H1 (cell line): ENCODE data around the gene HCAR1. TPM values are rescaled to one million over a fixed set of nuclear protein-coding genes. Genes with fewer than 3 reads are reported as not detected.

ENCODE experiments used
- CTCF ChIA-PET: fragments of 300-600 bp; sonication (Branson Sonifier 250); formaldehyde crosslinking; loops from one replicate; lab custom pipeline; 2021; ENCODE audit not compliant: partially characterized antibody; lab: Charles Lee
- POLR2A ChIA-PET: fragments of 300-600 bp; sonication (Branson Sonifier 250); formaldehyde crosslinking; loops from one replicate; lab custom pipeline; 2021; ENCODE audit warnings: inconsistent platforms; ENCODE audit not compliant: partially characterized antibody; lab: Charles Lee
- DNase-seq, 2 experiments: peaks; one replicate each; pipeline versions ENCODE4 v3.0.0 to v3.0.0-alpha.2; 2010 to 2022; ENCODE audit warnings: low spot score in 2 of 2, low read depth in 1 of 2, mixed read lengths in 1 of 2
- FAIRE-seq: peaks from 2 replicates; lab custom pipeline; 2011; peaks lifted over from hg19 to GRCh38; lab: Jason Lieb, UNC
- H2AFZ ChIP-seq: 2 replicates; pipeline ENCODE4 v1.8.1; 2012; ENCODE audit warnings: low read length, inconsistent platforms
- H2AK5ac ChIP-seq: 2 replicates; pipeline ENCODE4 v1.6.1; 2013; ENCODE audit warnings: low read depth, low read length
- H2BK120ac ChIP-seq: replicated peaks from 2 replicates; pipeline ENCODE3; 2013; ENCODE audit warnings: low read depth, low read length, inconsistent platforms
- H2BK12ac ChIP-seq: 2 replicates; pipeline ENCODE4 v1.6.1; 2013; ENCODE audit warnings: low read depth, low read length
- H2BK15ac ChIP-seq: 2 replicates; pipeline ENCODE4 v1.6.1; 2013; ENCODE audit warnings: low read length
- H2BK20ac ChIP-seq: 2 replicates; pipeline ENCODE4 v1.6.1; 2013; ENCODE audit warnings: low read length
- H2BK5ac ChIP-seq: 2 replicates; pipeline ENCODE4 v1.6.1; 2013; ENCODE audit warnings: low read depth, low read length
- H3K14ac ChIP-seq: 2 replicates; pipeline ENCODE4 v1.6.1; 2013; ENCODE audit warnings: inconsistent platforms; ENCODE audit not compliant: insufficient read length
- H3K18ac ChIP-seq: 2 replicates; pipeline ENCODE4 v1.6.1; 2013; ENCODE audit warnings: low read length; ENCODE audit errors: extremely low read depth
- H3K23ac ChIP-seq: 2 replicates; pipeline ENCODE4 v1.6.1; 2013; ENCODE audit warnings: inconsistent platforms; ENCODE audit not compliant: insufficient read length
- H3K23me2 ChIP-seq: 2 replicates; pipeline ENCODE4 v1.6.1; 2013; ENCODE audit warnings: low read depth, low read length
- H3K27ac ChIP-seq: 2 replicates; pipeline ENCODE4 v1.6.1; 2011; ENCODE audit warnings: low read depth, low read length, inconsistent platforms
- H3K27me3 ChIP-seq, 4 experiments: replicated peaks in 1 of 4; 1 replicate in 1 of 4; 2 replicates in 3 of 4; pipeline versions ENCODE4 v1.6.1 to v1.8.1; 2011 to 2013; ENCODE audit warnings: low read length in 3 of 4, mild to moderate bottlenecking in 3 of 4, inconsistent platforms in 2 of 4, mixed read lengths in 2 of 4, moderate library complexity in 1 of 4; ENCODE audit not compliant: control insufficient read depth in 3 of 4, insufficient read depth in 3 of 4; ENCODE audit errors: extremely low read depth in 1 of 4
- H3K36me3 ChIP-seq, 4 experiments: 2 replicates each; pipeline versions ENCODE4 v1.6.1 to v1.8.1; 2011 to 2013; ENCODE audit warnings: mild to moderate bottlenecking in 4 of 4, low read length in 3 of 4, moderate library complexity in 2 of 4, control low read depth in 1 of 4, inconsistent platforms in 1 of 4; ENCODE audit not compliant: insufficient read depth in 4 of 4, control insufficient read depth in 2 of 4
- H3K4ac ChIP-seq: replicated peaks from 2 replicates; pipeline ENCODE3; 2013; ENCODE audit warnings: low read length, low read depth, mixed read lengths, inconsistent platforms; ENCODE audit not compliant: insufficient read length
- H3K4me1 ChIP-seq, 4 experiments: replicated peaks in 1 of 4; 1 replicate in 1 of 4; 2 replicates in 3 of 4; pipeline versions ENCODE4 v1.6.1 to v1.8.1; 2011 to 2013; ENCODE audit warnings: low read length in 3 of 4, inconsistent platforms in 2 of 4, mixed read lengths in 1 of 4; ENCODE audit not compliant: insufficient read depth in 4 of 4, control insufficient read depth in 3 of 4
- H3K4me2 ChIP-seq, 2 experiments: 2 replicates each; pipeline versions ENCODE4 v1.6.1 to v1.8.1; 2011 to 2013; ENCODE audit warnings: low read depth in 2 of 2, low read length in 2 of 2, control low read depth in 1 of 2, inconsistent platforms in 1 of 2, mild to moderate bottlenecking in 1 of 2; ENCODE audit not compliant: insufficient read depth in 1 of 2
- H3K4me3 ChIP-seq, 4 experiments: fragments of 200-600, 300-600 bp in 1 of 4; sonication (generic), shearing (Covaris generic), sonication (Bioruptor Twin) in 1 of 4; 2 replicates each; pipeline versions ENCODE4 v1.5.1 to v1.8.1; 2011 to 2016; ENCODE audit warnings: low read length in 4 of 4, low read depth in 3 of 4, control low read depth in 2 of 4, inconsistent platforms in 2 of 4, mild to moderate bottlenecking in 2 of 4, mixed read lengths in 1 of 4, moderate library complexity in 1 of 4; ENCODE audit not compliant: insufficient read depth in 2 of 4; ENCODE audit errors: extremely low read depth in 1 of 4
- H3K56ac ChIP-seq: replicated peaks from 2 replicates; pipeline ENCODE3; 2013; ENCODE audit warnings: low read depth, mild to moderate bottlenecking, mixed read lengths, low read length, inconsistent platforms; ENCODE audit not compliant: insufficient read length
- H3K79me1 ChIP-seq: 2 replicates; pipeline ENCODE4 v1.6.1; 2013; ENCODE audit warnings: low read depth, low read length, control low read depth
- H3K79me2 ChIP-seq, 2 experiments: 2 replicates each; pipeline versions ENCODE4 v1.6.1 to v1.8.1; 2012 to 2013; ENCODE audit warnings: low read length in 2 of 2, mild to moderate bottlenecking in 2 of 2, inconsistent platforms in 1 of 2; ENCODE audit not compliant: insufficient read depth in 2 of 2, control insufficient read depth in 1 of 2
- H3K9ac ChIP-seq, 4 experiments: replicated peaks in 1 of 4; 1 replicate in 1 of 4; 2 replicates in 3 of 4; pipeline versions ENCODE4 v1.6.1 to v1.8.1; 2011 to 2013; ENCODE audit warnings: low read depth in 3 of 4, low read length in 3 of 4, control low read depth in 2 of 4, mild to moderate bottlenecking in 2 of 4, moderate library complexity in 2 of 4, inconsistent platforms in 1 of 4; ENCODE audit errors: extremely low read depth in 1 of 4
- H3K9me3 ChIP-seq, 2 experiments: 2 replicates each; pipeline versions ENCODE4 v1.6.1 to v1.8.1; 2012 to 2013; ENCODE audit warnings: mild to moderate bottlenecking in 2 of 2, moderate library complexity in 2 of 2, control low read depth in 1 of 2, inconsistent platforms in 1 of 2, low read depth in 1 of 2, low read length in 1 of 2, mixed read lengths in 1 of 2; ENCODE audit not compliant: insufficient read depth in 2 of 2
- H4K20me1 ChIP-seq, 2 experiments: replicated peaks in 1 of 2; 2 replicates each; pipeline versions ENCODE3 to v1.8.1; 2011 to 2013; ENCODE audit warnings: inconsistent platforms in 2 of 2, low read length in 2 of 2, mild to moderate bottlenecking in 1 of 2; ENCODE audit not compliant: insufficient read depth in 2 of 2, control insufficient read depth in 1 of 2
- H4K5ac ChIP-seq: 2 replicates; pipeline ENCODE4 v1.6.1; 2013; ENCODE audit warnings: low read length, low read depth, mixed read lengths, inconsistent platforms; ENCODE audit not compliant: insufficient read length
- H4K8ac ChIP-seq: 2 replicates; pipeline ENCODE4 v1.8.0; 2013; ENCODE audit warnings: mild to moderate bottlenecking, moderate library complexity, low read length, inconsistent platforms; ENCODE audit not compliant: insufficient read depth; ENCODE audit errors: extremely low read depth
- H4K91ac ChIP-seq: replicated peaks from 2 replicates; pipeline ENCODE3; 2013; ENCODE audit warnings: low read length, mixed read lengths, inconsistent platforms; ENCODE audit not compliant: insufficient read length
- EZH2 ChIP-seq: fragments of 200-600 bp; sonication (generic); IDR thresholded peaks from 2 replicates; pipeline ENCODE4 v1.7.1; 2012; ENCODE audit warnings: low read depth, mild to moderate bottlenecking, moderate library complexity, low read length, inconsistent platforms; ENCODE audit not compliant: severe bottlenecking
- WGBS, 2 experiments: shearing (Covaris generic) in 1 of 2; methylation state at CpG; one replicate each; pipeline versions ENCODE4 v1.1.6 to v1.1.7; 2013 to 2015; ENCODE audit warnings: low lambda C conversion rate in 2 of 2, mixed read lengths in 2 of 2, inconsistent platforms in 1 of 2, low coverage in 1 of 2, missing lambda C conversion rate in 1 of 2; ENCODE audit not compliant: insufficient replicate concordance in 2 of 2, insufficient coverage in 1 of 2, insufficient read length in 1 of 2; ENCODE audit errors: extremely low coverage in 1 of 2, missing lambda C conversion rate in 1 of 2; 5-methylcytosine and 5-hydroxymethylcytosine counted together
- polyA plus RNA-seq, 7 experiments: library from polyadenylated mRNA; depleted of rRNA in 3 of 7; stranded (reverse) in 5 of 7; unstranded in 2 of 7; fragments of >200 nt in 5 of 7; fragments of 200-250 nt in 2 of 7; gene quantifications; 1 replicate in 5 of 7; 2 replicates in 1 of 7; 4 replicates in 1 of 7; pipeline versions ENCODE4 v1.2.1 to v1.2.3, GENCODE V29; 2011 to 2013; ENCODE audit warnings: missing spikeins in 2 of 7, mixed read lengths in 2 of 7
- total RNA-seq: library from RNA; stranded (reverse); fragmentation: NEBNext Ultra II Directional; extraction: Animal tissue kit (Norgen Biotek cat#: 25700); gene quantifications from 2 replicates; pipeline ENCODE4 v1.2.1, GENCODE V29; 2021

The HCAR1 gene
- total and polyA plus RNA-seq, 2 of the 8 experiments (the other 6 are each of a cell fraction or from before 2014, with no cell fraction given): 0.02 TPM; not detected in 1

DNA sequence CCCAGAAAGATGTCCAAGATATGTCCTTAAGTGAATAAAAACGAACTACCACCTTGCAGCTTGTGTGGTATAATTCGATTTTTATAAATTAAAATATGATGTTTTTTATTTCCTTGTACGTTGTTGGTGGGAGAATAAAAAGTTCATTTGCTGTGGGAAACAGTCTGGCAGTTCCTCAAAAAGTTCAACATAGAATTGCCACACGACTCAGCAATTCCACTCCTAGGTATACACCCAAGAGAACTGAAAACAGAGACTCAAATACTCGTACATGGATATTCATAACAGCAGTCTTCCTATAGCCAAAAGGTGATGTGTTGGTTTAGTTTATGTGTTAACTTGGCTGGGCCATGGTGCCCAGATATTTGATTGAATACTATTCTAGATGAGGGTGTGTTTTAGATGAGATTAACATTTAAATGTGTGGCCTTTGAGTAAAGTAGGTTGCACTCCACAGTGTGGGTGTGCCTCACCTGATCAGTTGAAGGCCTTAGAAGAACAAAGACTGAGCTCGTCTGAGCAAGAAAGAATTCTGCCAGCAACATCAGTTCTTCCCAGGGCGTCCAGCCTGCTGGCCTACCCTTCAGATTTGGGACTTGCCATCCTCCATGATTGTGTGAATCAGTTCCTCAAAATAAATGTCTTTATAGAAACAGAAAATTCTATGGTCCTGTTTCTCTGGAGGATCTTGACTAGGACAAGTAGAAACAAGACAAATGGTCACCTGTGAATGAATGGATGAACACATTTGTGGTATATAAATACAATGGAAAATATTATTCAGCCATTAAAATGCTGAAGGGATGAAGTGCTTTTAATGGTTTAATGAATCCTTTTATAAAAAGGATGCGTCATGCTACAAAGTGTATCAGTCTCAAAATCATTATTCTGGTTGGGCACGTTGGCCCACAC is 16.8 kb upstream of the HCAR1 start:
- H3K56ac ChIP-seq: no peak overlapping the region
- peaks cover 0 to 5% (median 2%) of the 10 kb centered on the region in 4 experiments; a peak in 2 of 7 replicates for H3K4me1 ChIP-seq
- no peak overlapping the region for H4K5ac ChIP-seq
- H3K14ac ChIP-seq: no peak overlapping the region
- no peak overlapping the region for H4K8ac ChIP-seq
- H2AFZ ChIP-seq: 0 out of 2 replicates have a peak overlapping the region, but pooled peaks have one; percentile 28
- TF ChIP-seq EZH2: no peak
- H2BK20ac ChIP-seq: 0 out of 2 replicates have a peak overlapping the region, but pooled peaks have one; percentile 64
- H3K9me3 ChIP-seq: no peaks in the 10 kb centered on the region
- H3K23me2 ChIP-seq: no peaks in the 10 kb centered on the region
- H4K20me1 ChIP-seq: no peaks in the 10 kb centered on the region
- no peak overlapping the region for H3K18ac ChIP-seq
- no peaks in the 10 kb centered on the region for H3K79me2 ChIP-seq
- no peak overlapping the region for H2BK12ac ChIP-seq
- CTCF ChIA-PET: interaction anchor here (2.2 kb wide), 1 partner anchor 109 kb away, joined by 8 read pairs; no protein-coding TSS in a partner anchor
- H3K36me3 ChIP-seq: no peaks in the 10 kb centered on the region
- H2BK15ac ChIP-seq: no peak overlapping the region
- no peak overlapping the region for H3K27ac ChIP-seq
- no peak overlapping the region for H2AK5ac ChIP-seq
- POLR2A ChIA-PET: no interaction called here
- H3K27me3 ChIP-seq: no peaks in the 10 kb centered on the region
- H3K4me2 ChIP-seq: no peak overlapping the region
- H3K4ac ChIP-seq: no peak overlapping the region
- no peaks in the 10 kb centered on the region for H3K79me1 ChIP-seq
- no peak overlapping the region for H3K23ac ChIP-seq
- no peak overlapping the region for H4K91ac ChIP-seq
- H3K4me3 ChIP-seq: no peak overlapping the region
- no peak overlapping the region for H3K9ac ChIP-seq
- DNase-seq (no peak), FAIRE-seq (no peak)
- WGBS, 2 experiments: 82% methylated on average over 9 of the region's 9 CpGs; no CpG with 5 or more reads in 1 of the 2 experiments
- H2BK120ac ChIP-seq: no peak overlapping the region
- H2BK5ac ChIP-seq: no peak overlapping the region
